Renal pelvis (tissue), 4 donors: ENCODE data around the gene KCTD15. TPM values are rescaled to one million over a fixed set of nuclear protein-coding genes. Genes with fewer than 3 reads are reported as not detected.
A peak's percentile ranks its signal among the peaks of the same experiment; 100 is the strongest.

Source experiments
- DNase-seq: peaks from one replicate; pipeline ENCODE4 v3.0.0-alpha.2; 2013
- polyA plus RNA-seq, 3 donors: library from polyadenylated mRNA; unstranded; fragments of 120-200 nt; gene quantifications; one replicate each; pipeline ENCODE4 v1.2.1, GENCODE V29; 2013; ENCODE audit not compliant: insufficient read length in 3 of 3

Gene KCTD15
- polyA plus RNA-seq, 3 donors, result 48.5 to 68.6 (median 56.4) TPM

- DNase-seq, result no peak
These were observed 1.8 kb upstream of the KCTD15 start for GRCh38 chr19:33794683-33795369.

GRCh38 chr19:33795370-33796163 lies 1.1 kb upstream of the KCTD15 start:
- peak; percentile 91 for DNase-seq

- peak; percentile 60 for DNase-seq
These were observed 1.4 kb downstream of the KCTD15 start for GRCh38 chr19:33797802-33798671.

GRCh38 chr19:33798681-33799111 lies 2.0 kb downstream of the KCTD15 start:
- DNase-seq, result no peak

GRCh38 chr19:33799476-33799875 lies 2.8 kb downstream of the KCTD15 start:
- no peak for DNase-seq

- DNase-seq, result no peak
These were observed 3.5 kb downstream of the KCTD15 start for GRCh38 chr19:33800012-33800680.

GRCh38 chr19:33801411-33801810 lies 4.7 kb downstream of the KCTD15 start:
- no peak for DNase-seq

- DNase-seq, result no peak
These were observed 5.3 kb downstream of the KCTD15 start for GRCh38 chr19:33802001-33802400.

GRCh38 chr19:33802801-33803200 lies 6.1 kb downstream of the KCTD15 start:
- no peak for DNase-seq

GRCh38 chr19:33803383-33803782 lies 6.7 kb downstream of the KCTD15 start:
- no peak for DNase-seq

- no peak for DNase-seq
These were observed 7.5 kb downstream of the KCTD15 start for GRCh38 chr19:33804021-33804799.

- DNase-seq, result no peak
These were observed 8.6 kb downstream of the KCTD15 start for GRCh38 chr19:33805313-33805712.

GRCh38 chr19:33805840-33806433 lies 9.3 kb downstream of the KCTD15 start:
- no peak for DNase-seq

- DNase-seq, result no peak
These were observed 9.8 kb downstream of the KCTD15 start for GRCh38 chr19:33806434-33806881.

GRCh38 chr19:33808399-33808798 lies 11.7 kb downstream of the KCTD15 start:
- DNase-seq, result no peak

- DNase-seq, result no peak
These were observed 13.3 kb downstream of the KCTD15 start for GRCh38 chr19:33809960-33810359.

GRCh38 chr19:33810821-33811220 lies 14.2 kb downstream of the KCTD15 start:
- DNase-seq, result no peak

- DNase-seq, result no peak
These were observed 14.6 kb downstream of the KCTD15 start for GRCh38 chr19:33811246-33811645.

GRCh38 chr19:33811736-33812387 lies 15.2 kb downstream of the KCTD15 start:
- no peak for DNase-seq
